AG04450 (cell line): ENCODE measurements around the gene PRPF19. TPM values are rescaled to one million over a fixed set of nuclear protein-coding genes. Genes with fewer than 3 reads are reported as not detected.

ENCODE experiments used
- CTCF ChIA-PET: fragments of 300-600, 350-600 bp; formaldehyde crosslinking; extraction: SDS; loops from one replicate; lab custom pipeline; 2022; ENCODE audit warnings: antibody characterized with exemption, inconsistent platforms; lab: Charles Lee
- POLR2A ChIA-PET: fragments of 350-600 bp; formaldehyde crosslinking; extraction: SDS; loops from one replicate; lab custom pipeline; 2021; ENCODE audit warnings: antibody characterized with exemption, inconsistent platforms; lab: Yijun Ruan, JAX
- DNase-seq: peaks from one replicate; pipeline ENCODE4 v3.0.0-alpha.2; 2011; ENCODE audit warnings: low read depth, low spot score
- H3K27ac ChIP-seq: one replicate; pipeline ENCODE4 v1.5.1; 2012; ENCODE audit warnings: low read depth, low read length, control low read depth
- H3K27me3 ChIP-seq: one replicate; pipeline ENCODE4 v1.6.0; 2012; ENCODE audit warnings: low read length; ENCODE audit not compliant: control insufficient read depth, insufficient read depth
- H3K4me3 ChIP-seq: 2 replicates; pipeline ENCODE4 v1.5.1; 2011; ENCODE audit warnings: mild to moderate bottlenecking, low read depth, low read length, control low read depth
- H3K9me3 ChIP-seq: 2 replicates; pipeline ENCODE4 v1.5.1; 2012; ENCODE audit warnings: low read length; ENCODE audit not compliant: control insufficient read depth, insufficient read depth
- polyA plus RNA-seq: library from polyadenylated mRNA; depleted of rRNA; stranded (reverse); fragments of >200 nt; gene quantifications from 2 replicates; pipeline ENCODE4 v1.2.3, GENCODE V29; 2011
- TF ChIP-seq, protein P1 (sequence below): IDR thresholded peaks from 2 replicates; pipeline ENCODE4 v1.5.1; 2011; ENCODE audit warnings: low read depth, low read length, control low read depth, inconsistent platforms

The PRPF19 gene
- polyA plus RNA-seq, 1 experiment: 25.1 TPM

DNA sequence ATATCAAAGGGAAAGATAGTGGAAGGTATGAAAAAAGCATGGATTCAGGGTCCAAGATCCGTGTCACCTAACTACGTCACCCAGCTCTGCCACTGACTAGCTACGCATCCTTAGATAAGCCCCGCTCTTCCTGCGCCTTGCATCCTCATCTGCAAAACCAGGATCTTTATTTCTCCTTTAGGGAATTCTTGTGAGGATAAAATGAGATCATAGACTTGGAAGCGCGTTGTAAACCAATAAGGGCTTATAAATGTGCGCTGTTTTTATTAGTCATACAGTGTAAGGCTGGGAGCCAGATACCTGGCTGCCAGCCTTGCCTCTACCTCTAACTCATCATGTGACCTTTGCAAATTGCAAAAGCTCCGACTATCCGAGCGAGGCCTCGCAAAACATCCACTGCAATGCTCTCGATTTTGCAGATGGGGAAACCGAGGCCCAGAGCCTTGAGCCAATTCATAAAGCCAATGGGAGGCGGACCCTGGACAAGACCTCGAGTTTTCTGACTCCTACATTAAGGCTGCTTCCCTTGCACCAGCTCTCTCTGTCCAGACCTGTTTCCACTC lies 753 bp downstream of the PRPF19 start:
- Histone ChIP-seq H3K9me3 (no peaks in the 10 kb centered on the region; the same call in 1 of the 2 replicates), H3K27me3 (peaks cover 5% of the 10 kb centered on the region), H3K27ac (peak overlapping the region; percentile 85), H3K4me3 (peak overlapping the region; percentile 91)
- TF ChIP-seq, protein P1, sequence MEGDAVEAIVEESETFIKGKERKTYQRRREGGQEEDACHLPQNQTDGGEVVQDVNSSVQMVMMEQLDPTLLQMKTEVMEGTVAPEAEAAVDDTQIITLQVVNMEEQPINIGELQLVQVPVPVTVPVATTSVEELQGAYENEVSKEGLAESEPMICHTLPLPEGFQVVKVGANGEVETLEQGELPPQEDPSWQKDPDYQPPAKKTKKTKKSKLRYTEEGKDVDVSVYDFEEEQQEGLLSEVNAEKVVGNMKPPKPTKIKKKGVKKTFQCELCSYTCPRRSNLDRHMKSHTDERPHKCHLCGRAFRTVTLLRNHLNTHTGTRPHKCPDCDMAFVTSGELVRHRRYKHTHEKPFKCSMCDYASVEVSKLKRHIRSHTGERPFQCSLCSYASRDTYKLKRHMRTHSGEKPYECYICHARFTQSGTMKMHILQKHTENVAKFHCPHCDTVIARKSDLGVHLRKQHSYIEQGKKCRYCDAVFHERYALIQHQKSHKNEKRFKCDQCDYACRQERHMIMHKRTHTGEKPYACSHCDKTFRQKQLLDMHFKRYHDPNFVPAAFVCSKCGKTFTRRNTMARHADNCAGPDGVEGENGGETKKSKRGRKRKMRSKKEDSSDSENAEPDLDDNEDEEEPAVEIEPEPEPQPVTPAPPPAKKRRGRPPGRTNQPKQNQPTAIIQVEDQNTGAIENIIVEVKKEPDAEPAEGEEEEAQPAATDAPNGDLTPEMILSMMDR: no peak
- ChIA-PET CTCF (interaction anchor here (1.1 to 11.9 kb wide), 4 partner anchors 10 to 282 kb away, joined by 4 to 317 read pairs (median 10); no protein-coding TSS in a partner anchor), POLR2A (interaction anchor here (0.5 to 2.2 kb wide), 3 partner anchors 8 to 1236 kb away, joined by 4 to 6 read pairs (median 6); partner anchors contain the start of gene TMEM109)
- DNase-seq: no peak

DNA sequence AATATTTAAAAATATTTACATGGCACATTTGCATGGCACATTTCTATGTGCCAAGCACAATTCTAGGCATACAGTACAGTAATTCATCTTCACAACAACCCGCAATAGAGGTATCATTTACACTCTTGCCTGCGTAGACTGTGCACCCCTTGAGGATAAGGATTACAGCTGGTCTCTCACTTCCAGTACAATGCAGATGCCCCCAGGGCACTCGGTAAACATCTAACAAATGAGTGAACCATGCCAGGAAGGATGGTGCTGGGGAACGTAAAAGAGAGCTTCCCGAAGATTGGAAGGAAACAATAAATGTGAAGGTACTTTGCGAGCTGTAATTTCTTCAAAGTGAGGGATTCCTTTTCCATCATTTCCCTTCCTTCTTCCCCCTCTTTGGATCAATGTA lies 1.3 kb downstream of the PRPF19 start:
- POLR2A ChIA-PET: interaction anchor here (0.5 to 2.2 kb wide), 3 partner anchors 9 to 1235 kb away, joined by 4 to 6 read pairs (median 6); partner anchors contain the start of gene TMEM109

DNA sequence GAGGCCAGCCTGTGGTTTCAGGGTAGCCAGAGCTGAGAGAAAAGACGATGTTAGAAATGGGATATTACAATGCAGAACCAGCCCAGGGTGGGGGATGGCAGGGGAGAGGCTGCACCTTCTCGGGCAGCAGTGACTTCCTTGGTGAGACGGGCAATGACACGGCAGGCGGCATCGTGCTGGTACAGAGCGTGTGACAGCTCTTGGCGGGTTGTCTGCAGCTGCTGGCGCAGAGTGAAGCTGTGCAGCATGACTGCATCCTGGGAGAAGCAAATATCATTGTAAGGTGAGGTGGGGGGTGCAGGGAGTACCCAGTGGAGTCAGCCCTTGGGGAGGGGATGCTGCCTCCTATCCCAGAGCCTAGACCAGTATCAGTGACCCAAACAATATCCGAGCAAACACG lies 3.8 kb downstream of the PRPF19 start:
- ChIA-PET CTCF (interaction anchor here (1.9 to 11.9 kb wide), 3 partner anchors 15 to 127 kb away, joined by 8 to 317 read pairs (median 9); no protein-coding TSS in a partner anchor), POLR2A (no interaction called here)
- TF ChIP-seq, protein P1: no peak
- no peaks in the 10 kb centered on the region for H3K27me3 ChIP-seq
- no peak overlapping the region for H3K27ac ChIP-seq
- no peak for DNase-seq
- H3K9me3 ChIP-seq: no peaks in the 10 kb centered on the region; the same call in 1 of the 2 replicates
- no peak overlapping the region for H3K4me3 ChIP-seq

More for the DNA sequence above, 1.3 kb downstream of the PRPF19 start:
- no peaks in the 10 kb centered on the region; the same call in 1 of the 2 replicates for H3K9me3 ChIP-seq
- H3K27me3 ChIP-seq: peaks cover 5% of the 10 kb centered on the region
- no peak for DNase-seq
- TF ChIP-seq, protein P1: no peak
- peak overlapping the region; percentile 85 for H3K27ac ChIP-seq
- H3K4me3 ChIP-seq: peak overlapping the region; percentile 91
- CTCF ChIA-PET: interaction anchor here (1.1 to 11.9 kb wide), 6 partner anchors 10 to 283 kb away, joined by 3 to 317 read pairs (median 6); no protein-coding TSS in a partner anchor

DNA sequence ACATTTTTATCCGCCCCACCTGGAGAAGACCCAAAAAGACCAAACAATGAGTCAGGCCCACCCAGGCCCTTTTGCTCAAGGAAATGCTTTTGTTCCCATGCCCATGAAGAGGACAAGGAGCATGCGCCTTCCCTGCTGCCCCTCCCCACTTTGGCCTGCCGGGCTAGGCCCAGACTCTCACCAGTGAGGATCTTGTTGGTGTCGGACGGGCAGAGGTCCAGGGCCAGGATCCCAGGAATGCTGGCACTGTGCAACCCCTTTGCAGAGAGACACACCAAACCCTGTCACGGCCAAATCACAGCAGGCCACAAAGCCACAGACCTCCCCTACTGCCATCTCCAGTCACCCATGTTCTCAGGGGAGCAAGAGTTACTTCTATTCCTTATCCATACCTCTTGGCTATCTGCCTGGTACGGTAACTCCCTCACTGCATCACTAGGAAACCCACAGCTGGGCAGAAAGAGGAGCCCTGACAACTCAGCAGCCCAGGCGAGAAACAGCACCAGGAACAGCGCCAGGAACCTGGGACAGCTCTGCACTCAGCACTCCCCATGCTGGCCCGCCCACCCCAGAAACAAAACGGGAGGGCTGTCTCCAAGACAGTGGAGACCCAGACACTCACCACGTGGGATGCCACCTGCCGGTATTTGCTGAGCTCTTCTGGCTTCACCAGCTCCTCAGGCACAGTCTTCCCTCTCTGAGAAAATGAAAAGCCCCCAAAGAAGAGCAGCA lies 5.5 kb downstream of the PRPF19 start:
- no peak for DNase-seq
- ChIA-PET CTCF (interaction anchor here (0.6 to 11.9 kb wide), 13 partner anchors 7 to 286 kb away, joined by 3 to 317 read pairs (median 9); partner anchors contain the start of gene TMEM109), POLR2A (no interaction called here)
- TF ChIP-seq, protein P1: no peak
- Histone ChIP-seq H3K27me3 (no peaks in the 10 kb centered on the region), H3K4me3 (no peak overlapping the region), H3K9me3 (no peaks in the 10 kb centered on the region), H3K27ac (no peak overlapping the region)
